ENCODE data around the gene IL17RD. TPM values are rescaled to one million over a fixed set of nuclear protein-coding genes. Genes with fewer than 3 reads are reported as not detected.

The IL17RD gene
- total RNA-seq, 1 experiment from 2014 or later: 31.7 TPM

DNA sequence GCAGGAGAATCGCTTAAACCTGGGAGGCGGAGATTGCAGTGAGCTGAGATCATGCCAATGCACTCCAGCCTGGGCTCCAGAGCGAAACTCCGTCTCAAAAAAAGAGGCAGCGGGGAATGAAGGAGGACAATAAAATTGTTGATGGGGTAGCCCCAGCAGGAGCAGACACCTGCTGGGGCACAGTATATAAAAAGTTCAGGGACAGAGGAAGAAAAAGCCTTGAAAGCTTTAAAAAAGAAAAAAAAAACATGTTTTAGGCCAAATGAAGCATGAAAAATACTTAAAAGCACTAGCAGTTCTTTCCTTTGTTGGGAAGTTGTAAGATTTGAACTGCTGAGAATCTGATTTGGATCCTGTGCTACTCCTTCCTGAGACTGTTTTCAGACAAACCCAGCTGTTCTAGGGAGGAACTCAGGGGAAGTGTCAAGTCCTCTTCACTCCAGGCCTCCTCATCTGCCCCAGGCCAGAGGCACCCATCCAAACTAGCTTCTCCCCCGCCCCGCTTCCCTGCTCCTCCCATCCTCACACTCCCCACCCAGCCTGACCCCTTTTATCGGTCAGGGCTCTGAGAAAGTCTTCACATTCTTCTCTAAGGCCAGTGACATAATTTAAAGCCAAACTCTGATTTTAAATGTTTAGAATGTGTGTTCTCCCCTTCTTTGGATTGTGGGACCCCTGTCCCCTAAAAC, 4.9 kb downstream of the IL17RD start:
- H3T11ph ChIP-seq (ENCODE audit: low read length): no peak overlapping the region
- no peaks in the 10 kb centered on the region for H3K9me3 Mint-ChIP-seq
- H4K8ac ChIP-seq (replicated peaks; ENCODE audit: insufficient read length, low read depth, low read length): no peak overlapping the region
- H3K9me3 ChIP-seq (ENCODE audit: control insufficient read depth, low read depth, low read length): no peaks in the 10 kb centered on the region
- WGBS (ENCODE audit: extremely low coverage, insufficient read length, low lambda C conversion rate): no CpG with 5 or more reads among the region's 8 CpGs
- H4K20me1 ChIP-seq (ENCODE audit: control insufficient read depth, insufficient read depth, insufficient read length): peaks cover 2% of the 10 kb centered on the region
- H3K18ac ChIP-seq (ENCODE audit: insufficient read length, low read depth, low read length): peak overlapping the region; percentile 54
- H2BK5ac ChIP-seq (ENCODE audit: insufficient read length, low read length): no peak overlapping the region
- H2AK5ac ChIP-seq (ENCODE audit: insufficient read length, low read length): no peak overlapping the region
- no peak for TF ChIP-seq CTCF (conservative IDR thresholded peaks at IDR 0.05)
- no peak overlapping the region for H2AFZ ChIP-seq (ENCODE audit: low read length)
- H3K4me1 ChIP-seq (ENCODE audit: insufficient read depth, low read length): peaks cover 41% of the 10 kb centered on the region
- H2BK20ac ChIP-seq (ENCODE audit: low read depth, low read length, poor library complexity, severe bottlenecking): no peak overlapping the region
- peaks cover 23% of the 10 kb centered on the region; the same call in 1 of the 2 replicates for H3K79me2 ChIP-seq (ENCODE audit: insufficient read depth, low read length)
- no peak overlapping the region for H3K4ac ChIP-seq (ENCODE audit: low read depth, low read length)
- H3K27me3 ChIP-seq (ENCODE audit: insufficient read depth, low read length): no peaks in the 10 kb centered on the region; the same call in 1 of the 2 replicates
- H3K56ac ChIP-seq (ENCODE audit: insufficient read length, low read depth, low read length): no peak overlapping the region
- H3K14ac ChIP-seq (ENCODE audit: insufficient read depth, low read length): no peak overlapping the region
- H3K4me1 Mint-ChIP-seq: peaks cover 76% of the 10 kb centered on the region in 2 experiments
- H3K27ac Mint-ChIP-seq: peak overlapping the region; percentile 59 to 98 (median 94)
- H3K36me3 Mint-ChIP-seq (ENCODE audit: insufficient read depth in 1 of 3, low read depth in 3 of 3): peaks cover 0 to 6% (median 3%) of the 10 kb centered on the region in 3 experiments; a peak in 3 of 7 replicates
- no peak overlapping the region for H2BK120ac ChIP-seq (ENCODE audit: low read depth, low read length, poor library complexity, severe bottlenecking)
- peak; percentile 74 for DNase-seq
- peak overlapping the region; percentile 48 to 68 for H3K4me3 Mint-ChIP-seq
- H2BK12ac ChIP-seq (ENCODE audit: insufficient read length, low read depth, low read length): no peak overlapping the region
- H4K5ac ChIP-seq (ENCODE audit: insufficient read length, low read depth, low read length): no peak overlapping the region
- no peaks in the 10 kb centered on the region for H3K79me1 ChIP-seq (ENCODE audit: insufficient read depth, low read depth, low read length, poor library complexity, severe bottlenecking)
- peak overlapping the region; percentile 42 for H3K27ac ChIP-seq (ENCODE audit: insufficient read length, low read depth, low read length)
- no peak overlapping the region for H4K91ac ChIP-seq (ENCODE audit: insufficient read length, low read depth, low read length)
- no peak overlapping the region for H2BK15ac ChIP-seq (ENCODE audit: low read depth, low read length)
- no peak overlapping the region for H3K23ac ChIP-seq (ENCODE audit: insufficient read length, low read depth, low read length)
- H3K4me2 ChIP-seq (ENCODE audit: insufficient read depth, insufficient read length, low read length): peak overlapping the region; percentile 43
- H3K27me3 Mint-ChIP-seq (ENCODE audit: low read depth): peaks cover 76% of the 10 kb centered on the region
- H3K23me2 ChIP-seq (ENCODE audit: insufficient read length, low read depth, low read length, poor library complexity, severe bottlenecking): peaks cover 9% of the 10 kb centered on the region
- H3K9ac ChIP-seq (ENCODE audit: extremely low read depth, insufficient read length, low read length): no peak overlapping the region
